RWPE2 (cell line): ENCODE measurements around the gene PKNOX2.

Experiments
- ATAC-seq: fragments of 200-7000 bp; cut with Tn5 transposase; 3 replicates; pipeline ENCODE4 v1.9.1; 2021; ENCODE audit warnings: low read depth
- DNase-seq: peaks from one replicate; pipeline ENCODE4 v3.0.0-alpha.2; 2020; ENCODE audit warnings: low spot score
- H3K27ac ChIP-seq: fragments of 450-650 bp; 2 replicates; pipeline ENCODE4 v1.5.1; 2017; ENCODE audit warnings: mild to moderate bottlenecking; ENCODE audit not compliant: poor library complexity, severe bottlenecking
- H3K27me3 ChIP-seq: fragments of 250-450 bp; sonication (Bioruptor Pico); 2 replicates; pipeline ENCODE4 v1.5.1; 2021; ENCODE audit warnings: mild to moderate bottlenecking, moderate library complexity; ENCODE audit not compliant: insufficient read depth, poor library complexity, severe bottlenecking
- H3K36me3 ChIP-seq: fragments of 250-450 bp; sonication (Bioruptor Pico); 2 replicates; pipeline ENCODE4 v1.5.1; 2020; ENCODE audit warnings: low read depth, mild to moderate bottlenecking, moderate library complexity
- H3K4me1 ChIP-seq: fragments of 250-450 bp; sonication (Bioruptor Pico); 2 replicates; pipeline ENCODE4 v1.5.1; 2021; ENCODE audit warnings: mild to moderate bottlenecking, moderate library complexity; ENCODE audit not compliant: insufficient read depth, poor library complexity, severe bottlenecking
- H3K4me3 ChIP-seq: fragments of 250-450 bp; sonication (Bioruptor Pico); 2 replicates; pipeline ENCODE4 v1.5.1; 2021; ENCODE audit warnings: mild to moderate bottlenecking, moderate library complexity; ENCODE audit not compliant: severe bottlenecking
- H3K9me3 ChIP-seq: fragments of 250-450 bp; sonication (Bioruptor Pico); 2 replicates; pipeline ENCODE4 v1.5.1; 2021; ENCODE audit warnings: mild to moderate bottlenecking, moderate library complexity; ENCODE audit not compliant: severe bottlenecking
- TF ChIP-seq, protein P1 (sequence below): fragments of 450-650 bp; IDR thresholded peaks from one replicate; pipeline ENCODE4 v1.5.1; 2017; ENCODE audit warnings: mild to moderate bottlenecking, moderate library complexity; ENCODE audit not compliant: poor library complexity, severe bottlenecking

The PKNOX2 gene

DNA sequence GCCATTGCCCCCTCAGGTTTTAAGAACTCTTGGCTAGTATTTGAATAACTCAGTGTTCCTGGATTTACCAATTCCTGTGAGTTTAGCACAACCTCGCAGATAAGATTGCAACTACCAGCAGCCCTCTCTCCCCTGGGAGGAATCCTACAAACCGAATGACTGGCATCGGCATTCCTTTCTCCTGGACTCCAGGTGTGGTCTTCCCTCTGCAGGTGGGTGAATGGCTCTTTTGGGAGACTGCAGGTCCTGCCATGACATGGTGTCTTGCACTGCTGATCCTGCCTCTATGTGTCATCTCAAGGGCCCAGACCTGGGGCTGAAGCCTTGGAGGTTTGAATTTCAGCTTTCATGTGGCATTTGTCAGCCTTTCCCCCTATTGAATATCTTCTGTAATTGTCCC is 105.6 kb downstream of the PKNOX2 start:
- Histone ChIP-seq H3K36me3 (no peaks in the 10 kb centered on the region), H3K4me3 (no peak overlapping the region), H3K27ac (no peak overlapping the region), H3K4me1 (no peaks in the 10 kb centered on the region), H3K9me3 (no peaks in the 10 kb centered on the region), H3K27me3 (no peaks in the 10 kb centered on the region)
- TF ChIP-seq, protein P1, sequence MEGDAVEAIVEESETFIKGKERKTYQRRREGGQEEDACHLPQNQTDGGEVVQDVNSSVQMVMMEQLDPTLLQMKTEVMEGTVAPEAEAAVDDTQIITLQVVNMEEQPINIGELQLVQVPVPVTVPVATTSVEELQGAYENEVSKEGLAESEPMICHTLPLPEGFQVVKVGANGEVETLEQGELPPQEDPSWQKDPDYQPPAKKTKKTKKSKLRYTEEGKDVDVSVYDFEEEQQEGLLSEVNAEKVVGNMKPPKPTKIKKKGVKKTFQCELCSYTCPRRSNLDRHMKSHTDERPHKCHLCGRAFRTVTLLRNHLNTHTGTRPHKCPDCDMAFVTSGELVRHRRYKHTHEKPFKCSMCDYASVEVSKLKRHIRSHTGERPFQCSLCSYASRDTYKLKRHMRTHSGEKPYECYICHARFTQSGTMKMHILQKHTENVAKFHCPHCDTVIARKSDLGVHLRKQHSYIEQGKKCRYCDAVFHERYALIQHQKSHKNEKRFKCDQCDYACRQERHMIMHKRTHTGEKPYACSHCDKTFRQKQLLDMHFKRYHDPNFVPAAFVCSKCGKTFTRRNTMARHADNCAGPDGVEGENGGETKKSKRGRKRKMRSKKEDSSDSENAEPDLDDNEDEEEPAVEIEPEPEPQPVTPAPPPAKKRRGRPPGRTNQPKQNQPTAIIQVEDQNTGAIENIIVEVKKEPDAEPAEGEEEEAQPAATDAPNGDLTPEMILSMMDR: no peak
- ATAC-seq: no peak
- no peak for DNase-seq

DNA sequence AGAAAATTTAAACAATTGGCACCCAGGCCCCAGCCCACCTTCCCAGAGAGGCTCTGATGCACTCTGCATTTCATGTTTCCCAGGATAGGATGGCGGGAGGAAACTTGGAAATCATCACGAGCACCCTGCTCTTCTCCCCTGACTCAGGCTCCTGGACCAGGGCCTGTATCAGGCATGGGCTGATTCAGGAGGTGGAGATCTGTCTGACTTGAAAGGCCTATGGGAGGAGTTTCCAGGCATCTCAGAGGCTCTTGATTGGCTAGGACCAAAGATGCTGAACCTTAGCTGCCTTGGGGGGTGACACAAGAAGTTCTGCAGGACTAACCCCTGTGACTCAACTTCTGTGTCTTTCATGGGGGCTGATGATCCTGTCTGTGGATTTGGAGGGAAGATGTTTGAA is 106.2 kb downstream of the PKNOX2 start:
- H3K4me3 ChIP-seq: no peak overlapping the region
- no peaks in the 10 kb centered on the region for H3K4me1 ChIP-seq
- H3K36me3 ChIP-seq: no peaks in the 10 kb centered on the region
- no peaks in the 10 kb centered on the region for H3K9me3 ChIP-seq
- ATAC-seq: no peak
- H3K27ac ChIP-seq: no peak overlapping the region
- no peaks in the 10 kb centered on the region for H3K27me3 ChIP-seq
- no peak for DNase-seq
- TF ChIP-seq, protein P1: no peak

DNA sequence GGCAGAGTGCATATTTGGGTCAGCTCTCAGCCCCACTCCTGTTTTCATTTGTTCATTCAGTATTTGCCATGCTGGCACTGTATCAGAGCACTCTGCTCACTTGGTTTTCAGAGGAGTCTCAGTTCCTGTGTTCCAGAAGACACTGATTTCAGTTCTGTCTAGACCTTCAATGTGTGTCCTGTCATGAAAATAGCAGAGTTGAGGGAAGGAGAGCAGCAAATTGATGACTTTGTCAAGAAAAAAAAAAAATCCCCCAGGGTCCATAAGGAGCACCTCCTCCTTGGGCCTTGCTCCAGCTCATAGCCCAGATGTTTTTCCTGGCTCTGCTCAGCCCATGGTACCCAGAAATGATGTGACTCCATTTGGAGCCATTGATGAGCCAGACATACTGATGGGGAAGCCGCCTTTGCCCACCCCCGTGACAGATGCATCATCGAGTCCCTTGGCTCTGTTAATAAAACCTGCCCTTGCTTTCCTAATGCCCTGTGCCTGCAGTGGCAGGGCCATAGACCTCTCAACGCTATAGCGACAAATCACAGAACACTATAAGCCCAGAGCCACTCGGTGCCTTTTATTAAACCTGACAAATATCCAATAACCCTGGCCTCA is 107.0 kb downstream of the PKNOX2 start:
- Histone ChIP-seq H3K4me3 (no peak overlapping the region), H3K36me3 (no peaks in the 10 kb centered on the region), H3K4me1 (no peaks in the 10 kb centered on the region), H3K9me3 (no peaks in the 10 kb centered on the region), H3K27ac (no peak overlapping the region), H3K27me3 (no peaks in the 10 kb centered on the region)
- DNase-seq (no peak), ATAC-seq (no peak)
- TF ChIP-seq, protein P1: no peak

DNA sequence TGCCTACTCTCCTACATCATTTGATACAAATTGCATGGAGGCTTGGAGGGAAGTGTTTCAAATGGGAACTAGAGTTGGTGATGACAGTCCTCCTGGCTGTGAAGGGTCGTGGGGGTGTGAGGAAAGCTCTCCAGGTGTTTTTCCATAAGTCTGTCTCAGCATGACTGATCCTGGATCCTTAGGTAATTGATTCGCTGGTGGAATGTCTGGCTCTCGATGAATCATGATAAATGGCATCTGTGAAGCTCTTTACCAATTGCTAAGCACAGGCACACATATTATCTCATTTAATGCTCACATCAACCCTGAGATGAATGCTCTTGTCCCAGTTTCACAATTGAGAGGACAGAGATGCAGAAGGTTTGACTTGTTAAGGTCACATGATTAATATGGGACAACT is 107.5 kb downstream of the PKNOX2 start:
- ATAC-seq (peak; percentile 72; the same call in 2 of the 3 replicates), DNase-seq (no peak)
- H3K27ac ChIP-seq: no peak overlapping the region
- no peaks in the 10 kb centered on the region for H3K27me3 ChIP-seq
- no peaks in the 10 kb centered on the region for H3K36me3 ChIP-seq
- H3K9me3 ChIP-seq: no peaks in the 10 kb centered on the region
- no peaks in the 10 kb centered on the region for H3K4me1 ChIP-seq
- no peak overlapping the region for H3K4me3 ChIP-seq
- TF ChIP-seq, protein P1: no peak

DNA sequence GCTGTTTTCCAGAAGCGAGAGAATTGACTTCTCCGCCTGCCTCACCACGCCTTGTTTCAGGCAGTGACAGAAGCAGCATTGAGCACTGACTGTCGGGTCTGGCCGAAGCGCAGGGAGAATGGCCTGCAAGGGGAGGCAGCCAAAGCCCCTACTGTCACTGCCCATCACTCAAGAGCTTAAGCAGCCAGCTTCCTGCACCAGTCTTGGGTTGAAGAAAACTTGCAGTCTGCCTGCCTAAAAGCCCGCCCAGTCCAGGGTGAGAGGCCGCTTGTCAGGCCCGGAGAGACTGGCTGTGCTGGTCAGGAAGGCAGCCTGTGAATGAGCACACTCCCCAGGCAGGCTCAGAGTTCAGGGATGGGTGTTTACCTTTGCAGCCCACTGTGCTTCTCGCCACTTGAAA is 108.3 kb downstream of the PKNOX2 start:
- DNase-seq (no peak), ATAC-seq (no peak)
- Histone ChIP-seq H3K4me1 (no peaks in the 10 kb centered on the region), H3K9me3 (no peaks in the 10 kb centered on the region), H3K27me3 (no peaks in the 10 kb centered on the region), H3K36me3 (no peaks in the 10 kb centered on the region), H3K27ac (no peak overlapping the region), H3K4me3 (no peak overlapping the region)
- TF ChIP-seq, protein P1: no peak
